ENCODE measurements around the gene RAB4B. TPM values are rescaled to one million over a fixed set of nuclear protein-coding genes. Genes with fewer than 3 reads are reported as not detected.

The RAB4B gene
- total and polyA plus RNA-seq, 2 of the 13 experiments (the other 11 are each of a cell fraction or from before 2014, with no cell fraction given), result 3.3 to 5.4 TPM

GRCh38 chr19:40777937-40778705 lies at the start of gene RAB4B (continued):
- TF ChIP-seq NFKBIZ (CRISPR knock-in tag; IDR thresholded peaks at IDR 0.05) (no peak), POLR2G (IDR thresholded peaks at IDR 0.05; ENCODE audit: low read depth, low read length) (peak; percentile 64; the same call in 1 of the 2 replicates), PCBP1 (IDR thresholded peaks at IDR 0.05; ENCODE audit: borderline replicate concordance, low read depth, low read length) (no peak), SMAD9 (CRISPR knock-in tag; IDR thresholded peaks at IDR 0.05) (no peak), ZNF18 (CRISPR knock-in tag; IDR thresholded peaks at IDR 0.05; ENCODE audit: insufficient replicate concordance) (peak; percentile 65), THRA (CRISPR knock-in tag; IDR thresholded peaks at IDR 0.05; ENCODE audit: borderline replicate concordance) (no peak), SP140L (CRISPR knock-in tag; IDR thresholded peaks at IDR 0.05; ENCODE audit: borderline replicate concordance) (no peak), HDAC2 (CRISPR knock-in tag; IDR thresholded peaks at IDR 0.05) (0 out of 2 replicates have a peak, but pooled peaks have one; percentile 13), CHD2 (IDR thresholded peaks at IDR 0.05; ENCODE audit: low read depth, low read length) (peak; percentile 63; the same call in 1 of the 2 replicates), ZNF782 (CRISPR knock-in tag; IDR thresholded peaks at IDR 0.05; ENCODE audit: borderline replicate concordance) (no peak), ZNF646 (CRISPR knock-in tag; IDR thresholded peaks at IDR 0.05) (no peak), ZNF768 (CRISPR knock-in tag; IDR thresholded peaks at IDR 0.05) (peak; percentile 43; the same call in 1 of the 2 replicates), TP53 (CRISPR knock-in tag; conservative IDR thresholded peaks at IDR 0.05) (no peak), ZNF276 (CRISPR knock-in tag; IDR thresholded peaks at IDR 0.05; ENCODE audit: low read depth) (no peak), PHF21A (CRISPR knock-in tag; IDR thresholded peaks at IDR 0.05) (peak; percentile 95), SRY (CRISPR knock-in tag; IDR thresholded peaks at IDR 0.05) (peak; percentile 66; the same call in 1 of the 2 replicates), ZNF230 (CRISPR knock-in tag; IDR thresholded peaks at IDR 0.05) (peak; percentile 91)
